Tongue (tissue), 2 donors: ENCODE data around the gene SLC37A1. TPM values are rescaled to one million over a fixed set of nuclear protein-coding genes. Genes with fewer than 3 reads are reported as not detected.

Experiments
- DNase-seq: peaks from one replicate; pipeline ENCODE4 v3.0.0-alpha.2; 2015
- total RNA-seq: library from RNA; depleted of rRNA; stranded (reverse); fragments of >200 nt; gene quantifications from one replicate; pipeline ENCODE4 v1.2.3, GENCODE V29; 2014

SLC37A1 gene
- total RNA-seq, 1 donor from 2014 or later = 12.7 TPM

DNA sequence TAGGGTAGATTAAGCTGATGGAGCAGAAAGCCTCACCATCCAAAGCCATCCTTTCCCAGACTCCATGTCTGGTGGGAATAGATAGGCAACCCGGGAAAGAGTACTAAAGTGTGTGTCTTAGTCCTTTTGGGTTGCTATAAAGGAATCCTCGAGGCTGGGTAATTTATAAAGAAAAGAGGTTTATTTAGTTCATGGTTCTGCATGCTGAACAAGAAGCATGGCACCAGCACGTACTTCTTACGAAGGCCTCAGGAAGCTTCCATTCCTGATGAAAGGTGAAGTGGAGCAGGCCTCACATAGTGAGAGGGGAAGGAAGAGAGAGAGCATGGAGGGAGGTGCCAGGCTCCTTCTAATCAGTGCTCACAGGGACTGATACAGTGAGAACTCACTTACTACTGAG is 6.2 kb upstream of the SLC37A1 start:
- DNase-seq = no peak

DNA sequence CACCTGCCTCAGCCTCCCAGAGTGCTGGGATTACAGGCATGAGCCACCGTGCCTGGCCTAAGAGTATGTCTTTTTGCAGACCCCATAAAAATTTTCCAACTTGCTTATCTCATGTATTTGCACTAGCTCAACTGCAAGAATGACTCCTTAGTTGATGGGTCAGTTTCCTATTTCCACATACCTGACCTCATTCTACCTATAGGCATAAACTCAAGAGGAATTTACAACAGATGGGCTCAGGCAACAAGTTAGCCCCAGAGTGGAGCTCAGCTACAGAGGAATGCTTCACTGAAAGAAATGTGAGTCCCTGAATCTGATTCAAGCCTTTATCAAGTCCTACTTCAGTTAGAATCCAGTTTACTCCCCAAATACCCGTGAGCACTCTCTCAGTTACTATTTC is 5.3 kb upstream of the SLC37A1 start:
- DNase-seq = no peak

DNA sequence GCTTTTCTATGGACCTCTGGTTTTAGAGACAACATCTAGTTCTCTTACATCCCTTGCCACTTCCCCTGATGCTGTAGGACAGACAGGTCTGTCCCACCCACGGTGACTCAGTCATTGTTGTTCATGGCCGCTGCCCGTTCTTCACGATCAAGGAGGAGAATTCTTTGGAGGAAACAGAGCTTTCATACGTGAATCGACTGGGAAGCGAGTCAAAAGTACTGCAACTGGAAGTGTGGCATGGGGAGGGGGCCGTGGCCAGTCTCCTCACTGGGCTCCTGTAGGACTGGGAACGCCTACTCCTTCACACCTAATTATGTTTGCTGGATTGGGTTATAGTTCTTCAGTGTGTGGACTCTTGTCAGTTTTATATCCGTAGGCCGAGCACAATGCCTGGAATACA is 4.4 kb upstream of the SLC37A1 start:
- DNase-seq = no peak

DNA sequence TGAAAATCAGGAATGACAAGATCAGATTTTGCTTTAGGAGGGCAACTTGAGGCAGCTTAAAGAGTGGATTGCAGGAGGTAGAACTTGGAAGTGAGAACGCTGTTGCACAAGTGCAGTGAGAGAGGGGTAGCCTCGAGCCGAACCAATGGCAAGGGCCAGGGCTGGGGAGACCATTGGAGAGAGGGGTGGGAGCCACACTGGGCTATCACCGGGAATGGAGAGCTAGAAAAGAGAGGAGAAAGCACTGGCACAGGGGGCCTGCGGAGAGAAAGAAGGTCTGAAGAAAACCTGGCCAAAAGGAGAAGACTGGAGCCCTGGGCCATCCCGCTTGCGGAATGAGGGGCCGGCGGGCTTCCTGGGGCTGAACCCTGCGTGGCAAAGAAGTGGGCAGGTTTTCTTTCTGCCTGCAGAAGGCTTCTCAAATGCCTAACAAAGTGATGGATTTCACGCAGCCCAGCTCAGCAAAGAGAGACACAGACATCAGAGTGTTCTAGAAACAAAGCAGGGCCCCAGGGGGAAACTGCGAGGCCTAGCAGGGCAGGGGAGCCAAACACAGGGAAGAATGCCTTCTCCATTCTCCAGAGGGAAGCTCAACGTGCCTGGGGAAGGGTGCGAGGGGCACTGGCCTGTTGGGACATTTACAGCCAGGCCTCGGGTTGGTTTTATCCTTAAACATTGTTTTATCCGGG is 1.2 kb upstream of the SLC37A1 start:
- DNase-seq = no peak

DNA sequence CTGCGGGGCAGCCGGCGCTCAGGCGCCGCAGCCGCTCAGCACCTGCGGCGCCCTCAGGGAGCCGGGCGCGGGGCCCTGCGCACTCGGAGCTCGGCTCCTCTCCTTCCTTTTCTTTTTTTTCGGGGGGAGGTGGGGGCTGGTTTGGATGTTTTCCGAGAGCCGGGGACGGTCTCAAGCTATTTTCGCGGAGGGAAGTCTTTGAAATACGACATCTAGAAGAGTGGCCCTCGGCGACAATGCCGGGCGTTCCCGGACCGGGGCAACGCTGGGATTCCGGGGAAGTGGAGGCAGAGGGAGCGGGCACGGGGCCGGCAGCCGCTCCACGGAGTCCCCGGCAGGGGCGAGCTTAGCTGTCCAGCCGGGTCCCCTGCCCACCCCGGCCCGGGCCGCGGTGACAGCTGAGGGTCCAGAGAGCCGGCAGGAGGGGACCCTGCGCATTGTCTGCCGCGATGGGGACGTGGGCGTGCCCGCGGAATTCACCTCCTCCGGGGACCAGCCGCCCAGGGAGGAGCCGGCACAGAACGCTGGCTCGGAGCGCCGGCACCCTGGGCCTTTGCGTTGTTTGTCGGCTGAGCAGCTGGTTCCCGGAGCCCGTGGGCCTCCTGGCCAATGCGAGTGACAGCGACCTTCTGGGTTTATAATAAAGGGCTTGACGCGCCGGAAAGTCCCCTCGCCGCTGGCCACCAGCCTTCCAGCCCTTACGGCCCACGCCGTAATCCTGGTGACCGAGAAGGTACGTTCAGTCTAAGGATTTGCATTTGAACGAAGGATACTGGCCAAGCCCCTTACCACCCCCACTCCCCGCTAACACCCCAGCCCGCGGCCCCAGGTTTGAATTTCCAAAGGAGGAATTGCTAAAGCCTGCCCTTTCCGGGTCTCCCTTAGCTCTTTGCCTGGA is 582 bp downstream of the SLC37A1 start:
- DNase-seq = peak; percentile 36

DNA sequence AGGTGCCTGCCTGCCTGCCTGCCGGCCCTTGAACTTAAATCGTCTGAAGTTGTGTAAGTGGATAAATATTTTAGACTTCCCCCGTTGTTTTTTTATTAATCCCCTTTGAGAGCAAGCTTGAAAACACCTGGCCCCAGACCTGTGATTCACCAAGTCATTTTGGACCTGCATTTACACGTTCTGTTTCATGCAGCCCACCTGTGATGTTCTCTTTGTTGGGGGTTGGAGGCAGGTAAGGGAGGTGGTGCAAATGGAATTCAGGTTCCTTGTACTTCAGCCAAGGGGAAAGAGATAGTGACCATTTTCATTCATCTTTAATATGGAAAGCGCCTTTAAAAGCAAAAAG is 1.2 kb downstream of the SLC37A1 start:
- DNase-seq = no peak

DNA sequence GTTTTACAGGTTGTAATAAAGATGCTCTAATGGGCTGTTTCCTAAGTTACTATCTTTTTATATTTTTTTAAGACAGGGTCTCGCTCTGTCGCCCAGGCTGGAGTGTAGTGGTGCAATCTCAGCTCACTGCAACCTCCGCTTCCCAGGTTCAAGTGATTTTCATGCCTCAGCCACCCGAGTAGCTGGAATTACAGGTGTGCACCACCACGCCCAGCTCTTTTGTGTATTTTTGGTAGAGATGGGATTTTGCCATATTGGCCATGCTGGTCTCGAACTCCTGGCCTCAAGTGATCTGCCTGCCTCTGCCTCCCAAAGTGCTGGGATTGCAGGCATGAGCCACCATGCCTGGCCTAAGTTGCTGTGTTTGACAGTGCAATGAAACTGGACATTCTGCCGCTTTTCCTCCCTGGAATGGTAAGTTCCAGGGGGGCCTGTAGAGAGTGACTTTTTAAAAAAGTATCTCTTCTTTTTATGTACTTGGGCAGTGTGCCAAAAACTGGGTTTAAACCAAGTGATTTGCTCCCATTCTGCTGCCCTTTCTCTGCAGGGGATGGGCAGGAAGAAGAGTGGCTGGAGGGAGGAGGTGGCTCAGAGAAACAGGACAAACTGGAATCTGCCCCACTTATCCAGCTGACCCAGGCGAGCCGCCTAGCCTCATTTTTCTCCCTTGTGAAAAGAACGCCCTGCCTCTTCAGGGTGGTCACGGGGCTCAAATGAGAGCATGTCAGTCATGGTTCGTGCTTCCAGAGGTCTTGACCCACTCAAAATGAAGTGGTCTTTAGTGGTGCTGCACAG is 2.3 kb downstream of the SLC37A1 start:
- DNase-seq = peak; percentile 38

DNA sequence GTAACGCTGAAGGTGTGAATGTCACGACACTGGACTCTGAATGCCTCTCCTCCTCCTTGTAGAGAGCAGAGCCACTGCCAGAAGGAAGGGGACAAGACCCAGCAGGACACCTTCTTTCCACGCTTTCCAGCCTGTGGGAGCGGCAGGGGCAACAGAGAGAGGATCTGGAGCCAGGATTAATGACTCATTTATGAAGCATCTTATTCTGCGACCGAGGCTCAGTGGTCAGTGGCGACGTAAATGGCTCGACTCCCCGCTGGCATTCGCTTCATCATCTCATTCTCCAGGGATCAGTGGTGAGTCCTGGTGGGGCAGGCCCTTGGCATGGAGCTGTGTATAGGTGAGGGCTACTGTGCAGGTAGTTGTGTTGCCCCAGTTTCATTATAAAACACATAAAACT is 4.6 kb downstream of the SLC37A1 start:
- no peak for DNase-seq

DNA sequence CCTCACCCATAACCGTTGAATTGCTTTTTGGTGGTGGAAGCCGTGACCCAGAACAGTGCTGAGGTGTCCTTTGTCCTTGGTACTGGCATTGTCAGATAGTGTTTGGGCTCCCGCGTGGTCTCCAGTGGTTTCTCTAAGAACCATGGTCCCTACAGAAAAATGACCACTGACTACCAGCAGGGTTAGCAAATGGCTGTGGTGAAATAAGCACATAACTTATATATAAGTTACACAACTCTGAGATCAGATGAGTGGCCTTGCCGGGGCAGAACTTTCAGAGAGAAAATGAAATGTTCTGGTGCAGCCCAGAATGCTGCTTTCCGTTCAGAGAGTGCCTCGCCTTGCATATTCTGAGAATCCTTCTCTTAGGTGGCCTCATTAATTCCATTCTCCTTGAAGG is 5.0 kb downstream of the SLC37A1 start:
- no peak for DNase-seq

DNA sequence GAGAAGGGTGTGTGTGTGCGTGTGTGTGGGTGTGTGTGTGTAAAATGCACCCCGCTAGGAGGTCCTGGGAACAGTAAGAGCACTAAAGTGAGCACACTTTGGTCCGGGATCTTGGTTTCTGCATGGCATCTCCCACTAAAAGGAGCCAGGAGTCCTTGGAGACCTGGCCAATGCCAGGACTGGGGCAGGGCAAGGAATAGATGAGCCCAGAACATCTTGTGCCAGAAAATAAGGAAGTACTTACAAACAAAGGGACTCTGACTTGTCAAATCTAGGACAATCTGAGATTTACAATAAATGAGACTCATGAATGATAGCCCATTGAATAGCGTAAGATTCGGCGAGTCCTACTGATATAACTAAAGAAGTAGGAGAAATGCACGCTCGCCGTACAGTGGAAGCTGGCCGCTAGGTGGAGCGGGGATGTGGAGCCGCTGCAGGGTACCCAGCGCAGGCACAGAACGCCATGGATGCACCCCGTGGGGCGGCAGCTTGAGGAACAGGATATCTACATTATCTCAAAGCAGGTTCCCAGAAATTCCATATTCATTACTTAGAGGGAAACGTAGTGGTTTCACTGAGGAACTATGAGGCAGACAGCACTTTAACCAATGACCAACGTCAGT is 7.1 kb downstream of the SLC37A1 start:
- no peak for DNase-seq

DNA sequence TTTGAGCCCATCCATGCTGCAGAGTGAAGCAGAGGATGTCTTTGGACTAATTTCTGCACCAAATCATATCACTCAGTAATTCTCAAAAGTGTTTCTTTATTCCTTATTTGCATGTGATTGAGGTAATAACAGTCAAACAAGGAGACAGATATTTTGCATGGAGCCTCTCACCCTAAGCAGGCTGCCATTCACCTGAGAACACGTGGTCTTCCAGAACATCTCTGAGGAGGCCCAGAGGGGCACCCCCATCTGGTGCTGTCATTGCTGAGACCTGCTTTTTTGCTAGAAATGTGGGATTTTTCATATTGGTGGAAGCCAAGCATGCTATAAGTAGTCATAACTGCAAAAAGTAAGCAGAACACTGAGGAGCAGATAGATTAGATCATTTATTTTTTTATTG is 7.7 kb downstream of the SLC37A1 start:
- no peak for DNase-seq

DNA sequence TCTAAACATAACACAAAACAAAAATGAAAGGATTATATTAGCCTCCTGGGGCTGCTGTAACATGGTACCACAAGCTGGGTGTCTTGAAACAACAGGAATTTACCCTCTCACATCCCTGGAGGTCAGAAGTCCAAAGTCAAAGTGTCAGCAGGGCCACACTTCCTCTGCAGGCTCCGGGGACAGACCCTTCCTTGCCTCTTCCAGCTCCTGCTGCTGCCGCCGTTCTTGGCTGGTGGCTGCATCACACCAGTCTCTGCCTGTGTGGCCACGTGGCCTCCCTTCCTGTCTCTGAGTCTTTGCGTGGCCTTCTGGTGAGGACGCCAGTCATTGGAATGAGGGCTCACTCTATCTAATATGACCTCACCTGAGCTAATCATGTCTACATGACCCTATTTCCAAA is 8.2 kb downstream of the SLC37A1 start:
- DNase-seq = no peak

DNA sequence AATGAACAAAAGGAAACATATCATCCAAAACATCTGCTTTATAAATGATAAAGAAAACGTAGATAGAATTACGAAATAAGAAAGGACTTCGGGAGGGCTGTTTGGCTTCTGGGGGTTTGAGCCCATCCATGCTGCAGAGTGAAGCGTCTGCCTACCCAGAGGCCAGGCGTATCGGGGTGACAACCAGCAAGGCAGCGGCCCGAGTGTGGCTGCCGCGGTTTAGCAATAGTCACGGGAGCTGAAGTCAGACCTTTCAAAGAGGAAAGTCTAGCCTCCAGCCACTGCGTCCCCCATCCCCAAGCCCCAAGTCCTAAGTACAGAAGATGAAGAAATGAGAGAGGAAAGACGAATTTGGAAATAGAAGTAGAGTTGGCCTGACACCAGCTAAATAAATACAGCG is 8.6 kb downstream of the SLC37A1 start:
- DNase-seq = no peak

DNA sequence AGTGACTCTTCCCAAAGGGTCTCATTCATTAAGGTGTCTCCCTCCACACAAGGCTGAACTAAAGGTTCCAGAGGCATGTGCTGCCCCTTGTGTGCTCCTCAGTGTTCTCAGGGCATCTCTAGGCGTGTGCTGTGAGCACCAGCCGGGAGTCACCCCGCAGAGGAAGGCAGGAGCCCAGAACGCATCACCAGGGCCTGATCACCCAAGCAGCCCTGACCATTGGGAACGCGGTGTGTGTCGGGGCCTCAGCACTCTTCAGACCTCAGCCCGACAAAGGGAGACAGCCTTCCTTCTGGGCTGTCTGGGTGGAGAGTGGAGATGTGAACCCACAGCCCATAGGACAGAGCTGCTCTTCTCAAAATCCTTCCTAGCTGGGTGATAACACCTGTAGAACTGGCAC is 9.1 kb downstream of the SLC37A1 start:
- no peak for DNase-seq

DNA sequence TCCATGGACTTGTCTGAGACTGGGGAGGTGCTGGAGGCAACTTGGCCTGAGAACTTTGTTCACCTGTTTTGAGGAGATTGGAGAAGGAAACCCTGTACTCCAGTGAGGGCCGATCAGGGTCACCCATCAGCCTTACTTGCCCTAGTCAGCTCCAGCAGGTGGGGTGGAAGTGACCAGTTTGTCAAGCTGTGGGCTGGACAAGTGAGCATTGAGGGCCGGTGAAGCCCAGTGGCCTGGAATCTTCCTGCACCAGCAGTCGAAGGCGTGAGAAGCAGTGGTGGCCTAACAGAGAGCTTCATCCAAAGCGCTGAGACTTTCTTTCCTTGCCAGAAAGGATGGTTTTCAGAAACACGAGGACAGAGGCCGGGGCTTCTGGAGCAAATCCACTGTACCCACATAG is 9.6 kb downstream of the SLC37A1 start:
- DNase-seq = no peak

DNA sequence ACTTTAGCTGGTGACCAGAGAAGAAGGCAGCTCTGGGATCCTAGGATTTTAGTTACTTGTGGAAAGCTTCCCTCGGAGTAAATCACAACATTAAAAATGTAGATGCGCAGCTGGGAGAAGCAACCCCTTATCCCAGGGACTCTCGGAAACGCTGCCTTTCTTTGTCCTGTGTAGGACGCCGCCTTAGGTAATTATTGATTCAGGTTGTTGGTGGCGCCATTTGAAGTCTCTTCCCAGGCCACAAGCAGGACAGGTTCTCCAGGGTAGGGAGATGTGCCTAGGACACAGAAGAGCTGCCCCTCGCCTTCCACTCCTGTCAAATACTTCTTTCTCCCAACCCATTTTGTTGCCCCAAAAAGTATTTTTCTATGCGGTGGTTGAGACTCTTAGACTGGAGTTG is 10.3 kb downstream of the SLC37A1 start:
- no peak for DNase-seq

DNA sequence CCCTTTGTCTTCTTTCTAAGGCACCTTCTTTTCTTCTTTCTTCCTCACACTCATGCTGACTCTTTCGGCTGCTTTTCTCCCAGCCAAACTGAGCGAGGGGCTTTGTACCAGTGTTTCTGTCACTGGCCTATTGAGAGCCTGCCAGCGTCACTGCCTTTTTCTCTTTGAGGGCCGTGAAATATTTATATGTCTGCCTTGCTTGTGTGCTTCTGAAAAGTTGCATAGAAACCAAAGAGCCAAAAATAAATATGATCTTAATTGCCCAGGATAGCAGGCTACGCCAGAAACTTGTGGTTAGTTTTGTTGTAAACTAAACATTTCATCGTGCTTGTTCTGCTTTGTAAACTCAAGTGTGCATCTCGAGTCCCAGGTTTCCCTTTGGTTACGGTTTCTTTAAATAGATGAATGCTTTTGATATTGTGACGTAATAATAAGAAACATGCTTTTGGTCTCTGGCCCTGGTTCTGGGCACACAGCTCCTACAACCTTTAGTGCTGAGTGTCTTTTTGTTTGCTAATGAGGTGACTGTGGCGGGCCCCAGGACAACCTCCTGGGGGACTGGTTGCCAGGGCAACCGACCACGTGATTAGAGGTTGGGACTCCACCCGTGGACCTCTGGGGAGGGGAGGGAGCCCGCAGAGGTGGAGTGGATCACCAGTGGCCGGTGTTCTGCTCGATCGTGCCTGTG is 10.8 kb downstream of the SLC37A1 start:
- peak; percentile 80 for DNase-seq

DNA sequence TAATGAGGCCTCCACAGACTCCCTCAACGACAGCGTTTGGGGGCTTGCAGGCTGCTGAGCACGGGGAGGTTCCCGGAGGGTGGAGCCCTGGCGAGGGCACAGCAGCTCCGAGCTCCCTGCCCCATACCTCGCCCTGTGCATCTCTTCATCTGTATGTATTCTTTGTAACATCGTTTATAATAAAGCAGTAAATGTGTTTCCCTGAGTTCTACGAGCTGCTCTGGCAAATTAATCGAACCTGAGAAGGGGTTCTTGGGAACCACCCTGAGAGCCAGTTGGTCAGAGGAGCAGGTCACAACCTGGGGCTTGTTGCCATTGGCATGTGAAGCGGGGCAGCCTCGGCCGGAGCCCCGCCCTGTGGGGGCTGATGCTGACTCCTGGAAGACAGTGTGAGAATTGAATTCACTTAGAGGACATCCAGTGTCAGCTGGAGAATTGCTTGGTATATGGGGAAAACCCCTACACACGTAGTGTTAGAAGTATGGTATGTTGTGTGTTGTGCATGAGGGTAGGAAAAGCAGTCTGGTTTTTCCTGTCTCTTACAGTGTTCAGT is 11.5 kb downstream of the SLC37A1 start:
- DNase-seq = peak; percentile 32

DNA sequence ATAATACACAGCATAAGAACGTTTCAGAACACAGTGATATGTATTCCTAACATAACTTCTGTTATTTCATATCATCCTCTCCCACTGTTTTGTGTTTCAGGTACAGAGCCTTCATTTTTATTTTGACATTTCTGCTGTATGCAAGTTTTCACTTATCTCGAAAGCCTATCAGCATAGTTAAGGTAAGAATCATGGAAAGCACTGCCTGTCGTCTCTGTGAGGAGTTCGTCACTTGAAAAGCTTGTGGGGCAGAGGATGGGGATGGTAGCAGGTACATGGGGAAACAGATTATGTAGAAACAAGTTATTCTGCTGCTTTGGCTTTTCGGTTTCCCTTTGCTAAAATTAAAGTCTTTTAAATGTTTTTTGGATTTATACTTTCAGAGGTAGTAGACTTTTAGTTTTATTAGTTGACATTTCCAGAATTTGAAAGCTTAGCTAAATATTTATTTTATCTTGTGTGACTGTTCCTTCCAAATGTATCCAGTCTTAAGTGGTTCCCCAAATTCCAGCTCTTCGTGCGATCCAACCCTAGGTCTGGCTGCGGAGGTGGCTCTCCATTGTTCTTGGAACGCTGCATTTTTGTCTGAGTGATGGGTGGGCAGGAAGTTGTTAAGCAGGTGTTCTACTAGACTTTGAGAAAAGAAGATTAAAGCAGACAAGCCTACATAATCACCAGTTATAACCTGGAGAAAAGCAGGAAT is 12.2 kb downstream of the SLC37A1 start:
- DNase-seq = no peak

DNA sequence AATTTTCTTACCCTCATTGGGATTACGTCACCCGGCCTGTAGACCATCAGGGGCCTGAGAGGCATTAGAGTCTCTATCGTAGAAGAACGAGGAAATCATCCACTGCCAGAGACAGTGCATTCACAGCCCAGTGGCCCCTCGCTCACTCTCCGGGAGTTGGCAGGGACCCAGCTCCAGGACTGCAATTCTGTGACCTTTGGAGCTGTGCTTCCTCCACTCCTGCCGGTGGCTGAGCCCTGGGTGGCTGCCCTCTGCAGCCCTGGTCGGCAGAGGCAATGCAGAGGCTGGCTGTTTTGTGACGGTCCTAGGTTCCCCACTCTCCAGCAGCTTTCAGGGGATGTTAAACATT is 12.7 kb downstream of the SLC37A1 start:
- DNase-seq = no peak

DNA sequence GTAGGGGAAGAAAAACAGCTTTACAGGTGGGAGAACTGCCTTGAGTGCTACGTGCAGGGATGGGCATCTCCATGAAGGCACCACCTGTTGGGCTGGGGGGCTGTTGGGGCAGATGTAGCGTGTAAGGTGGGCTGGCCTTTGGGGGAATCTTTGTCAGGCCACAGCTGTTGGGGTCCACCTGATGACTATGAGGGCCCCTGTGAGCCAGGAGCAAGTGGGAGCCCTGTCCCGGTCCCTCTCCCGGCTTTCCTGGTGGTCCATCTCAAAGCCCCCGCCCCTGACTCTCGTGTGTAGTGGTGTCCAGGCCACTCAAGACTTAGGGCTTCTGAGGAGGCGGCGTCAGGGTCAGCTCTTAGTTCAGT is 13.5 kb downstream of the SLC37A1 start:
- DNase-seq = no peak
